Cardiac fibroblast (primary cell): ENCODE data around the gene RFLNA.
A peak's percentile ranks its signal among the peaks of the same experiment; 100 is the strongest.

Experiments used
- DNase-seq, 2 donors: peaks; one replicate each; pipeline versions ENCODE4 v3.0.0 to v3.0.0-alpha.2; 2010; ENCODE audit warnings: low read depth in 2 of 2
- H3K4me3 ChIP-seq, 2 donors: replicated peaks in 1 of 2; 1 replicate in 1 of 2; 2 replicates in 1 of 2; pipeline ENCODE4 v1.5.1; 2011; ENCODE audit warnings: low read depth in 2 of 2, low read length in 2 of 2, mild to moderate bottlenecking in 2 of 2, moderate library complexity in 1 of 2
- TF ChIP-seq, protein P1 (sequence below): IDR thresholded peaks from one replicate; pipeline ENCODE4 v1.5.1; 2011; ENCODE audit warnings: low read depth, mild to moderate bottlenecking, low read length, inconsistent platforms

The RFLNA gene

DNA sequence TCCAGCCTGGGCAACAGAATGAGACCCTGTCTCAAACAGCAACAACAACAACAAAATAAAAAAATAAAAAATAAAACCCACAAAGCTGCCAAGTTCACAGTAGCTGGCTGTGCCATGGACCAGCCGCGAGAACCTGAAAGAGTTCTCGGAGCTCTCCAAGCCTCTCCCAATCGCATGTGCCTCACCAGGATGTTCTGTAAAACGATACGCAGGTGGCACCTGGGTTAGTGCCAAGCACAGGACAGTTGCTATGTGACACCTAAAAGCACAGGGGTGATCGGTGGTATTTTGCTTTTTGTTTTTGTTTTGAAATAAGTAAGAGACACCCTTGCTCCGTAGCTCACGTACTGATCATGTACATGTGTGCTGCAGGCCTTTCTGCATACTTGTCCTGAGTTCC is 52.4 kb downstream of the RFLNA start:
- TF ChIP-seq, protein P1, sequence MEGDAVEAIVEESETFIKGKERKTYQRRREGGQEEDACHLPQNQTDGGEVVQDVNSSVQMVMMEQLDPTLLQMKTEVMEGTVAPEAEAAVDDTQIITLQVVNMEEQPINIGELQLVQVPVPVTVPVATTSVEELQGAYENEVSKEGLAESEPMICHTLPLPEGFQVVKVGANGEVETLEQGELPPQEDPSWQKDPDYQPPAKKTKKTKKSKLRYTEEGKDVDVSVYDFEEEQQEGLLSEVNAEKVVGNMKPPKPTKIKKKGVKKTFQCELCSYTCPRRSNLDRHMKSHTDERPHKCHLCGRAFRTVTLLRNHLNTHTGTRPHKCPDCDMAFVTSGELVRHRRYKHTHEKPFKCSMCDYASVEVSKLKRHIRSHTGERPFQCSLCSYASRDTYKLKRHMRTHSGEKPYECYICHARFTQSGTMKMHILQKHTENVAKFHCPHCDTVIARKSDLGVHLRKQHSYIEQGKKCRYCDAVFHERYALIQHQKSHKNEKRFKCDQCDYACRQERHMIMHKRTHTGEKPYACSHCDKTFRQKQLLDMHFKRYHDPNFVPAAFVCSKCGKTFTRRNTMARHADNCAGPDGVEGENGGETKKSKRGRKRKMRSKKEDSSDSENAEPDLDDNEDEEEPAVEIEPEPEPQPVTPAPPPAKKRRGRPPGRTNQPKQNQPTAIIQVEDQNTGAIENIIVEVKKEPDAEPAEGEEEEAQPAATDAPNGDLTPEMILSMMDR, result no peak
- H3K4me3 ChIP-seq, result no peak overlapping the region

DNA sequence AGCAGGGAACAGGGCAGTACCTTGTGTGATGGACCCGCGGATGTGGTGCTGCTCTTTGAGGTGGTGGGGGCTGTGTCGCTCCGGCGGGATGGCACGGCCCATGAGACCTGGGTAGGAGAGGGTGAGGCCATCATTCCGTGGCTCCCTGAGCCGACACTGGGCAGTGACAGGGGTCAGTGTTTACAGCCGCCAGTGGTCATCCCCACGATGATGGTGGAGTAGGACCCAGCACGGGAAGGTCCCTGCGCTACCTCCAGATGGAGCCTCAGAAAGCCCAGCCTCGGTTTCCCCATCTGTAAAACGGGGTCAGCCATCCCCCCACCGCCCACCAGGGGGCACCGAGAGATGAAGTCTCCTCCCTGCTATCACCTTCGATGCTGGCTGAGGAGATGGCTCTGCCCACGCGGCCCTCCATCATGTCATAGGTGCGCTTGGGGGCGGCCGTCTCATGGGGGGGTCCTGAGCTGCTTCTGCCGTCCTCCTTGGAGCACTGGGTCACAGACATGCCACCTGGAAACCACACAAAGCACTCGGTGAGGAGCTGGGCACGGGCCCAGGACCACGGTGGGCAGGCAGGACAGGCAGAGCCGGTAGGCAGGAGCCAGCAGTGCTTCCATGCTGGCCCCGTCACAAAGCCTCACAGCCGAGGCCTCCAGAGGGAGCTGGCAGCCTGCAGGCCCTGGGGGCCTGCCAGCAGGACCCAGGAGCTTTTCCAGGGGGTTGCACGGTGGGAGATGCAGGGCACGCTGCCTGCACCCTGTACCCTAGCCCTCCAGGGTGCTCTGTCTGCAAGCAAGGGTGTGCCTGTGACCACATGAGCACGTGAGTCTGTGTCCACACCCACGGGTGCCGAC is 53.1 kb downstream of the RFLNA start:
- no peak for DNase-seq
- TF ChIP-seq, protein P1, result peak; percentile 51
- no peak overlapping the region for H3K4me3 ChIP-seq

More for the DNA sequence above, 52.4 kb downstream of the RFLNA start:
- DNase-seq, result no peak

DNA sequence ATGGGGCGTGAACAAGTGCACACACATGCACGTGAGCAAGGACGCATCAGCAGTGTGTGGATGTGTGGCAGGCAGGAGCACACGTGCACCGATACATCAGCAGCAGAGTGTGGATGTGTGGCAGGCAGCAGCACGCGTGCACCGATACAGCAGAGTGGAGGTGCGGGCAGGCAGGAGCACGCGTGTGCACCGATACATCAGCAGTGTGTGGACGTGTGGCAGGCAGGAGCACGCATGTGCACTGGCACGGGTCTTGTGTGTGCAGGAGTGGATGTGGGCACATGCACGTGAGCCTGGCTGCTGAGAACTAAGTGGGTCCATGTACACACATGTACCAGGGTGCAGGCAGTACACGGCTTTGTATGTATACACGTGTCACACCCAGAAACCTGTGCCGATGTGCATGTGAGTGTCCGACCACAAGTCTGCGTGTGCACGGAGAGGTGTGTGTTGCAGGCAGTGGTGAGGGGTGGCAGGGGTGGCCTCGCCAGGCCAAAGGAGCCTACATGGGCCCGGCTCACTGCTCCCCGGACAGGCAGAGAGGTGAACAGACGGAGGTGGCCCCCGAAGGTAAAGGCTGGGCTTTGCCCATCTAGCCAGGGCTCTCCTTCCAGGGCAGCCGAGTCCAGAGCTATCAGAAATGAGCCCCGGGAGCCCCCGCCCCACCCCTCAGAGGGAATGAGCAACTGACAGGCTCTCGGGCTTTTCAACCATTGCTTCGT is 53.9 kb downstream of the RFLNA start:
- TF ChIP-seq, protein P1, result no peak
- no peak for DNase-seq

DNA sequence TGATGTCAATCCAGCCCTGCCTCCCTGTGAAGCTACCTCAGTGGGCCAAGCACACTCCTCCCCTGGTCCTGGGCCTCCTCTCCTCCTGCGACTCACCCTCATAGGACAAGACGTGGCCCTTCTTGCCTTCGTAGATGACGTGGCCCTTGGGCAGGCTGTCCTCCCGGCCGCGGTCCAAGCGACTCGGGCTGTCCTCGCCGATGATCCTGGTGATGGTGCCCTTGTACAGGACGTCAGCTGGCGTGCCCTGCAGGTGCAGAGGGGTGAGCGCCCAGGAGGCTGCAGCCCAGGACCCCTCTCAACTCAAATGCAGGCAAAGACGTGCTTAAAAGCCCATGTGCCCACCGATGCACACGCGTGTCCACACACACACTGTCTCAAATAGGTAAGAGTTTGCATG is 55.6 kb downstream of the RFLNA start:
- no peak overlapping the region for H3K4me3 ChIP-seq
- no peak for DNase-seq
- TF ChIP-seq, protein P1, result no peak

More for the DNA sequence above, 53.9 kb downstream of the RFLNA start:
- no peak overlapping the region for H3K4me3 ChIP-seq

DNA sequence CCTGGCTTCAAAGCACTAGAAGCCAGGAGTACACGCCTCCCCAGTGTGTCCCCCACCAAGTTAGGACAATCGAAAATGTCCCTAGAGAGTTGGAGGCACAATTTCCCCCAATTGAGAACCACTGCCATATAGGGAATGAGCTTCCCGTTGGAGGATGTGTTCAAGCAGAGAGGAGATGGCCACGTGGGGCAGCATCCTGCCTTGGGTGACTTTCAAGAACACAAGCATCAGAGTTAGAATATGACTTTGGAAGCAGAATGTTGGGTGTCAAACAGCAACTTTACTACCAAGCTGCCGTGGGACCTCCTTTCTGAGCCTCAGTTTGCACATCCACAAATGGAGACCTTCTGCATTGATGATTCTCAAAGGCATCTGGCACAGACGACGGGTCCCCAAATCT is 56.5 kb downstream of the RFLNA start:
- TF ChIP-seq, protein P1, result no peak
- no peak overlapping the region for H3K4me3 ChIP-seq
- no peak for DNase-seq

DNA sequence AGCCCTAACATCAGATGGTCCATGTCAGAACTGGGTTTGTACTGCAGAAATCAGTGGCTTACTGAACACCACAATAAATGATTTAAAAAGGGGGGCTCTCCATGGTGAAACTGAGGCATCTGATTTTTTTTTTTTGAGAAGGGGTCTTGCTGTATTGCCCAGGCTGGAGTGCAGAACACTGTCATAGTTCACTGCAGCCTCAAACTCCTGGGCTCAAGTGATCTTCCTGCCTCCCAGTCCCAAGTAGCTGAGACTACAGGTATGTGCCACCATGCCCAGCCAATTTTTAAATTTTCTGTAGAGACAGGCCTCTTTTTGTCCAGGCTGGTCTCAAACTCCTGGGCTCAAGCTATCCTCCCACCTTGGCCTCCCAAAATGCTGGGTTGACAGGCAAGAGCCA is 57.4 kb downstream of the RFLNA start:
- TF ChIP-seq, protein P1, result no peak
- no peak for DNase-seq

More for the DNA sequence above, 57.4 kb downstream of the RFLNA start:
- H3K4me3 ChIP-seq, result no peak overlapping the region
